ENCODE data around the gene ANKRD36. TPM values are rescaled to one million over a fixed set of nuclear protein-coding genes. Genes with fewer than 3 reads are reported as not detected.
"Not testable (repeated sequence)": the region's sequence is repeated elsewhere in the genome, so short reads cannot be mapped to it uniquely, and the experiment has no call there.

Gene ANKRD36
- total RNA-seq: 41.2 TPM

DNA sequence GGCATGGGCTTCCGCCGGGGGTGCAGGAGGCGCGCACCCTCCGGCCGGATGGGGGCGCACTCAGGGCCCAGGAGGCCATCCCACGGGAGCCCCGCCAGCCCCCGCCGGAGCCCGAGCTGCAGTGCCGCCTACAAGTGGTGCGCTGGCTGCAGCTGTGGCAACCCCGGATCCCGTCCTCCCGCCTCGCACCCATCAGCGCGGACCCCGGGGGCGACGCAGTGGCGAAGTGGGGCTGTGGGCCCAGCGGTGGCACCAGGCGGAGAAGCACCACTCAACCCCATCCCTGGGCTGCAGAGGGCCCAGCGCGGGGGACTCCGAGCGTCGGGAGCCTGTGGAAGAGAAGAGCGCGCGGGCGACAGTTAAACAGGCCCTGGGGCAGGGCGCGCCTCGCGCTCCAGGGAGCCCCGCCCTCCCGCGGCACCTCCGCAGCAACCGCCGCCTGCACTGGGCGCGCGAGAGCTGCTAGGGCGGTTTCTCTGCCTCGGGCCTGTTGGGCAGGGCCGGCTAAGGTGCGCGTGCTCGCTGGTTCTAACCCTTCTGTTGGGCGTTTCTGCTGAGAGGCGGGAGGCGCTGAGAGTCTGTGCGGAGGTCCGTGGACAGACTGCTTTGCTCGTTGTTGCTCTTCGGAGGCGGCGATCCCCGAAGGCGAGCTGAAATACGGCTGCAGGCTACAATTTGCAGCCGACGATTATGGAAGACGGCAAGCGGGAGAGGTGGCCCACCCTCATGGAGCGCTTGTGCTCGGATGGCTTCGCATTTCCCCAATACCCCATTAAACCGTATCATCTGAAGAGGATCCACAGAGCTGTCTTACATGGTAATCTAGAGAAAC, at the start of gene ANKRD36:
TSS of gene ANKRD36 (plus strand) at position 104 of the 832 bp plus-strand sequence. CDS start at position 691, 587 bp downstream.
- DNase-seq (ENCODE audit: low spot score): peak; percentile 80

GRCh38 chr2:97066030-97066429, 46.9 kb upstream of the ANKRD36 start:
- not testable (repeated sequence) for DNase-seq (ENCODE audit: low spot score)

DNA sequence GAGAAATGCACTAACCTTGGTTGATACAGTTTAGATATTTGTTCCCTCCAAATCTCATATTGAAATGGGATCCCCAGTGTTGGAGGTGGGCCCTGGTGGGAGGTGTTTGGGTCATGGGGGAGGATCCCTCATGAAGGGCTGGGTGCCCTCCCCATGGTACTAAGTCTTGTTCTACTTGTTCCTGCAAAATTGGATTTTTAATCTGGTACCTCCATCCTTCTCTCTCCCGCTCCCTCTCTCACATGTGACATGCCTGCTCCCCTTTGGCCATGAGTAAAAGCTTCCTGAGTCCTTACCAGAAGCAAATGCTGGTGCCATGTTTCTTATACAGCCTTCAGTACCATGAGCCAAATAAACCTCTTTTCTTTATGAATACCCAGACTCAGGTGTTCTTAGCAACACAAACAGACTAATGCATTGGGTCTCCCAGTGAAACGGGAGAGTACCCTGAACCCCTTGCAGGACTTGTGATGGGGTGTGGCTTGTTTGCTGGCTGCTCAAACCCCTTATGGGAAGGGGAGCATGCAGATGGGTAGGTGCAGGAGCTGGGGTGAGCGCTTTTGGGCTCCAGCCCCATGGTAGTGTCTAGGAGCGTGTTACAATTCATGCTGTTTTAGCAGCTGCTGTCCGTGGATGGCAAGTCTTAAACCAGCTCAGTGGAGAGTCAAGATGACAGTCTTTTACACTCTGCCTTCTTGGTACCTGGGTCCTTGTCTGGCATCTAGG, 45.5 kb upstream of the ANKRD36 start:
- no peak for DNase-seq (ENCODE audit: low spot score)

GRCh38 chr2:97068074-97068473, 44.9 kb upstream of the ANKRD36 start:
- DNase-seq (ENCODE audit: low spot score): no peak

DNA sequence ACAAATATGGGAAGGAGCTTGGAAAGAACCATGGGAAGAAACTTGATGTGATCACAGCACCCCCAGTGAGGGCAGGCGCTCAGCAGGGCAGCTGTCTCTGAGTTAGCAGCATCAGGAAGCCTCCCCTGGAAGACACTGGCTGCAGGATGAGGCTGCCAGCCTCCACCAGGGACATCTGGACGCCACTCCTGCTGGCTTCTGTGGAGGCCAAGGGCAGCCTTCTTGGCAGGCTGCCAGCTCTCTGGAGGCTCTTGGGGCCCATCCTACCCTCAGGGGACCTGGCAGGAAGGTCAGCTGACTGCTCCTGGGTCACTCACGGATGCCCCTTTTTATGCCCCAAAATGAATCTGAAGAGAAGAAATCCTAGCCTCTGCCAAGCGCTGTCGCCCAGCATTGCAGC, 44.2 kb upstream of the ANKRD36 start:
- DNase-seq (ENCODE audit: low spot score): not testable (repeated sequence)

GRCh38 chr2:97070915-97071314, 42.0 kb upstream of the ANKRD36 start:
- DNase-seq (ENCODE audit: low spot score): not testable (repeated sequence)

GRCh38 chr2:97077213-97077612, 35.7 kb upstream of the ANKRD36 start:
- DNase-seq (ENCODE audit: low spot score): not testable (repeated sequence)

- DNase-seq (ENCODE audit: low spot score): not testable (repeated sequence)
These were observed 32.1 kb upstream of the ANKRD36 start for GRCh38 chr2:97080855-97081254.

DNA sequence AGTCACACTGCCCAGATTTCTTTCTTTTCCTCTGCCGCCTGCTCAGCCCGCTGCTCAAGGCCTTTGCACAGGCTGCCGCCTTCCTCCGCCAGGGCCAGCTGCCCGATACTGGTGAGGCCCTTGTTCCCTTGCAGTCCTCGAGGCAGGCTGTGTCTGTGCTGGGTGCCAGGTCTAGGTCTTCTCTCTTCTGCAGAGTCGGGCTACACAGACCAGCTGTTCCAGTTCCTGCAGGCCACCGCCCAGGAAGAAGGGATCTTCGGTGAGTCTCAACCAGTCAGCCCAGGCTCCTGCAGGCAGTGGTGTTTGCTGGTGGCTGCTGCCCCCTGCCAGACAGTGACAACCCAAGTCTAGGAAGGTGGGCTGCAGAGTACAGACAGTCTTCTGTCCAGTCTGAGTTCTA, 30.7 kb upstream of the ANKRD36 start:
- not testable (repeated sequence) for DNase-seq (ENCODE audit: low spot score)

GRCh38 chr2:97083516-97083915, 29.4 kb upstream of the ANKRD36 start:
- DNase-seq (ENCODE audit: low spot score): not testable (repeated sequence)

GRCh38 chr2:97085093-97085492, 27.9 kb upstream of the ANKRD36 start:
- DNase-seq (ENCODE audit: low spot score): not testable (repeated sequence)

- not testable (repeated sequence) for DNase-seq (ENCODE audit: low spot score)
These were observed 24.2 kb upstream of the ANKRD36 start for GRCh38 chr2:97088706-97089105.

DNA sequence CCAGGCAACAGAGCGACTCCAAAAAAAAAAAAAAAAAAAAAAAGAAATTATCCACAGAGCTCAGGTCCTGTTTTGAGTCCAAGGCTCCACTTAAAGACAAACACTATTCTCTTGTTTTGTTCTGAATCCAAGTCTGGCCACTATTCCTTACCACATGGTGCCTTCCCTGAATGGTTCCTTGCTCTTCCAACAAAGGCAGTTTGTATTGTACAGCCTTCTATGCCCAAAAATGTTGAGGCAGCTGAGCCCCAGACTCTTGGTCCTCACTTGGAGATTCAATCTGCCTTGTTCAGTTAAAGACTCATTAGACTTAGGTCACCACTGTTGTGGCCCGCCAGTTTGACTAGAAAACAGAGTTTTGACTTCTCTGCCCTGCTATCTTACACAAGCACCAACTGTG, 20.0 kb upstream of the ANKRD36 start:
- DNase-seq (ENCODE audit: low spot score): not testable (repeated sequence)

DNA sequence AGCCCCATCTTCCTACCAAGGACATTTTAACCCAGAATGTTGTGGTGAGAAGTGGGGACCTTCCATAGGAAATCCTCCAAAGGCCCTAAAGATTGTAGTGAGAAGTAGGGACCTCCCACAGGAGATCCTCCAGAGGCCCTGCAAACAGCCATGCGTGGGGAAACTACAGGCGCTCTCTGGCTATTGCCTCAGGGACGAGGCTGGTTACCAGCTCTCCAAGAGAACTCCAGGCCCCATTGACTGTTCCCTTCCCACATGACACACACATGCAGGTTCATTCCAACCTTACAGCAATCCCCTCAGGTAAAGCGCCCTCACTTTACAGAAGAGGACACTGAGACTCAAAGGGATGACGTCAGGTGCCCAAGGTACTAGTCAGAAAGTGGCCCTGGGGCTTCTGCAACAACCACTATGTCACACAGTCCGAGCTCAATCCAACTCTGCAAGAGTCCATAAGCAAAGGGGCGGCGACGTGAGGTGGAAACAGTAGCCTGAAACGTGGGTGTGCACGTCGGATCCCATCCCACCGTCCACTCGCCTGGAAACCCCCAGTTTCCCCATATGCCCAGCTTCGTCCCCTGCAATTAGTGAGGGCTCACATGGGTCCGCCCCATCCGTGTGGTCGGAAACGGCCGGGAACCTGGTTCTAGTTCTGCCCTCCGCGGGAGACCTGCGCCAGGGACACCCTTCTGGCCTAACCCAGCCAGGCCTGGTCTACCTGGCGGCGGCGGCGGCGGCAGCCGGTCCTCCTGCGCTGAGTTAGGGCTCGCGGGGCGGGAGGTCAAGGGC, 18.8 kb upstream of the ANKRD36 start:
- DNase-seq (ENCODE audit: low spot score): not testable (repeated sequence)

DNA sequence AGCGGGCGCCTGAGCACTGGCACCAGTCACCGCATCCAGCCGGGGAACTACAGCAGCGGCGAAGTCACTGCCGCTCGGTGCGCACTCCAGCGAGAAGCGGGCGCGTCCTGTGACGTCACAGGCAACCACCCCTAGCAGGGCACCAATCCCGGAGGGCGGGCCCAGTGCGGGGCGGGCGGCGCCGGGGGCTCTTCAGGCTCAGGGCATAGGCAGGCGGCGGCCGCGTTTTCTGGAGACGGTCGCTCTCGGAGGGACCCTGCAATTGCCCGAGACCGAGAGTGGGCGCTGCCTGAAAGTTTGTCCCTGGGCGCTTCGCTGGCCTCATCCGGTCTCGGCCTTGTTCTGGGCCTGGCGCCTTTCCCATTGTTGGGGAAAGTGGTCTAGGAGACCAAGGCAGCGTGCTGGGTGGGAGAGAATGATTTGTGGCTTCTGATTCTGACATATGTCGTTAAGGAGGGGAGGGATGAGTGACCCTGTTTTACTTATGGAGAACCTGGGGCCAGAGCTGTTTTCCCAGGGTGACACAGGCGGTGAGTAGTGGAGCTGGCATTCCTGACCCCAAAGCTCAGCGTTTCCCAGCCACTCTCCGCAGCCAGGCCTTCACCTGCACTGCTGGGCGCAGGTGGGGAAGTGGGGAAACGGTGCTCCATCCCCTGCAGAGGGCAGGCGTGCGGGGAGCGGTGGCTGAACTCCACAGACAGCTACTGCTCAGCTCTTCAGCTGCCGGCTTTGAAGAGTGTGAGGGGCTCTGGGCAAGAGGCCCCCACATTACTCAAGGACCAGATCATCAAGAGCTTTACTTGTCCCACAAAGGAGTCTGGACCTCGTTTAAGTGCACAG, 18.0 kb upstream of the ANKRD36 start, which contains the start of gene FAHD2B:
TSS of gene FAHD2B (minus strand) at position 111 of the 840 bp plus-strand sequence. CDS start 3,176 bp downstream, outside the sequence.
- peak; percentile 84 for DNase-seq (ENCODE audit: low spot score)

DNA sequence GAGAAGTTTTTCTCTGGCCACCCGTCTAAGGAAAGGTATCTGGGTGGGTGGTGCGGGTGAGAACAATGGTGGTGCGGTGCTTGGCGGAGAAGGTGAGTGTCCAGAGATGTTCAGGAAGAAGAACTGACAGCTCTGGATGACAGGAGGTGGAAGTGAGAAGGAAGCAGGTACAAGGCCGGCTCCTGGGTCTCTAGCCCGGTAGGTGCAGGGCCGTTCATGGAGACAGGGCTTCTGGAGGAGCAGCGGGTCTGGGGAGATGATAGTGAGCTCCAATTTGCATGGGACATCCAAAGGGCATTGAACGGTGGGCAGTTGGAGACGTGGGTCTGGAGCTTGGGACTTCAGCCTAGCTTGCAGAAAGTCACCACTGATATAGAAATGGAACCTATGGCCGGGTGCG, 17.3 kb upstream of the ANKRD36 start:
- no peak for DNase-seq (ENCODE audit: low spot score)

- not testable (repeated sequence) for DNase-seq (ENCODE audit: low spot score)
These were observed 14.1 kb upstream of the ANKRD36 start for GRCh38 chr2:97098786-97099372.

DNA sequence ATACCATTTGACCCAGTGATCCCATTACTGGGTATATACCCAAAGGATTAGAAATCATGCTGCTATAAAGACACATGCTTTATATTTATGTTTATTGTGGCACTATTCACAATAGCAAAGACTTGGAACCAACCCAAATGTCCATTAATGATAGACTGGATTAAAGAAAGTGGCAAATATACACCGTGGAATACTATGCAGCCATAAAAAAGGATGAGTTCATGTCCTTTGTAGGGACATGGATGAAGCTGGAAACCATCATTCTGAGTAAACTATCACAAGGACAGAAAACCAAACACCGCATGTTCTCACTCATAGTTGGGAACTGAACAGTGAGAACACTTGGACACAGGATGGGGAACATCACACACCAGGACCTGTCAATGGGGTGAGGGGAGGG, 6.1 kb upstream of the ANKRD36 start:
- not testable (repeated sequence) for DNase-seq (ENCODE audit: low spot score)

DNA sequence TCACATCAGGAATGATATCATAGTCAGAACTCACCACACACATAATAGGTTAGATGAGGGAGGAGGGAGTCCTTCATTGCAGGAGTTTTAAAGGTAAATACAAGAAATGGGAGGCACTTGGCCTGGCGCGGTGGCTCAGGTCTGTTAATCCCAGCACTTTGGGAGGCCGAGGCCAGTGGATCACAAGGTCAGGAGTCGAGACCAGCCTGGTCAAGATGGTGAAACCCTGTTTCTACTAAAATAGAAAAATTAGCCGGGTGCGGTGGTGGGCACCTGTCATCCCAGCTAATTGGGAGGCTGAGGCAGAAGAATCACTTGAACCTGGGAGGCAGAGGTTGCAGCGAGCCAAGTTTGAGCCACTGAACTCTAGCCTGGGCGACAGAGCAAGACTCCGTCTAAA, 1.7 kb upstream of the ANKRD36 start:
- DNase-seq (ENCODE audit: low spot score): not testable (repeated sequence)

DNA sequence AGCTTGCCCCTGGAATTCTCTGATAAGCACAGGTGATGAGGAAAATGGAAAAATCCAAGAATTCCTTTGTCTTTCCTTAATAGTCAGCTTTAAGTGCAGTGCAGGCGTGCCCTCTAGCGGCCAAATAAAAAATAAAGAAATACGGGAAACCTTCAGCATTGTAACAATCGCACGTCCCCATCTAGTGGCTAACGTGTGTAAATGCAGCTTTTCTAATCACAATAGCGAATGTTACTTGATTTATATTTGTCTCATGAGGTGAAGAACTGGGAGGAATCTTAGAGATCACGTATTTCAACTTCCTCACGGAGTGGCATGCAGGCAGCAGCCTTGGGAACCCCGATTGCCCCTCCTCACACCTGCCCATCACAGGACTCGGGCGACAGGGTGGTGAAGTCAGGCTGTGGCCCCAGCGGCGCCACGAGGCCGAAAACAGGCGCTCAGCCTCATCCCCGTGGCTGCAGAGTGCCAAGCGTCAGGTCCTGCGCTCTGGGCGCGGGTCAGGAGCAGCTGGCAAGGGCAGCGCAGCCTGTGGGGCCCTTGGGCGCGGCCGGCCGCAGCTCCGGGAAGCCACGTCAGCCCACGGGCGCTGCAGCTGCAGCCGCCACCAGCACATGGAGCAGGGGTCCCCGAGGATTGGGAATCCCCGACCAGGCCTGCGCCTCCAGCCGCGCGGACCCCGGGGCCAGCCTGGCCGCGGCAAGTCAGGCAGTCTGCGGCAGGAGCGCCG, 468 bp upstream of the ANKRD36 start:
- DNase-seq (ENCODE audit: low spot score): peak; percentile 74

Measured in ureter (tissue), 1 donor.